Endodermal cell (in vitro differentiated cells): ENCODE results near the gene CNTN4. TPM values are rescaled to one million over a fixed set of nuclear protein-coding genes. Genes with fewer than 3 reads are reported as not detected.

Experiments used
- DNase-seq: peaks from one replicate; pipeline ENCODE4 v3.0.0-alpha.2; 2017
- H3K27ac ChIP-seq: 2 replicates; pipeline ENCODE4 v1.5.1; 2013; ENCODE audit warnings: mild to moderate bottlenecking, low read depth, low read length, moderate library complexity
- H3K27me3 ChIP-seq: 2 replicates; pipeline ENCODE4 v1.6.1; 2013; ENCODE audit warnings: mild to moderate bottlenecking, low read length, moderate library complexity; ENCODE audit not compliant: insufficient read depth, control insufficient read depth, poor library complexity, severe bottlenecking
- H3K36me3 ChIP-seq: 2 replicates; pipeline ENCODE4 v1.7.0; 2013; ENCODE audit warnings: mild to moderate bottlenecking, low read length, moderate library complexity; ENCODE audit not compliant: control insufficient read depth, insufficient read depth
- H3K4me1 ChIP-seq: one replicate; pipeline ENCODE4 v1.7.0; 2013; ENCODE audit warnings: low read length; ENCODE audit not compliant: control insufficient read depth, insufficient read depth
- H3K4me3 ChIP-seq: 2 replicates; pipeline ENCODE4 v1.5.1; 2013; ENCODE audit warnings: mild to moderate bottlenecking, low read length, moderate library complexity
- H3K9ac ChIP-seq: 2 replicates; pipeline ENCODE4 v1.6.1; 2013; ENCODE audit warnings: mild to moderate bottlenecking, low read length, moderate library complexity; ENCODE audit not compliant: poor library complexity, severe bottlenecking; ENCODE audit errors: extremely low read depth
- H3K9me3 ChIP-seq: 2 replicates; pipeline ENCODE4 v1.6.1; 2013; ENCODE audit warnings: mild to moderate bottlenecking, low read length, moderate library complexity; ENCODE audit not compliant: control insufficient read depth
- H3K27ac Mint-ChIP-seq: 2 replicates; pipeline ENCODE4 v1.8.0; 2020; ENCODE audit warnings: mixed read lengths
- H3K27me3 Mint-ChIP-seq: 2 replicates; pipeline ENCODE4 v1.8.0; 2021; ENCODE audit warnings: mild to moderate bottlenecking, mixed read lengths; ENCODE audit not compliant: insufficient read depth
- H3K36me3 Mint-ChIP-seq: 2 replicates; pipeline ENCODE4 v1.8.0; 2020; ENCODE audit warnings: low read depth, mixed read lengths
- H3K4me1 Mint-ChIP-seq: 2 replicates; pipeline ENCODE4 v1.8.0; 2020; ENCODE audit warnings: mixed read lengths
- H3K4me3 Mint-ChIP-seq: 2 replicates; pipeline ENCODE4 v1.8.0; 2020; ENCODE audit warnings: mild to moderate bottlenecking, moderate library complexity, mixed read lengths
- H3K9me3 Mint-ChIP-seq: 2 replicates; pipeline ENCODE4 v1.8.0; 2020; ENCODE audit warnings: mild to moderate bottlenecking, mixed read lengths
- CTCF ChIP-seq: fragments of 200-600 bp; sonication (generic); conservative IDR thresholded peaks from 2 replicates; pipeline ENCODE4 v1.5.0; 2021; ENCODE audit warnings: antibody characterized with exemption, mild to moderate bottlenecking
- WGBS, 2 experiments: methylation state at CpG; one replicate each; pipeline versions ENCODE4 v1.1.5 to v1.1.7; 2013; ENCODE audit warnings: missing lambda C conversion rate in 2 of 2, mixed read lengths in 1 of 2; ENCODE audit not compliant: insufficient coverage in 1 of 2, insufficient read length in 1 of 2; 5-methylcytosine and 5-hydroxymethylcytosine counted together
- total RNA-seq, 2 donors: library from RNA; stranded (reverse); fragmentation: NEBNext Ultra II Directional in 1 of 2; extraction: Animal tissue kit (Norgen Biotek cat#: 25700) in 1 of 2; gene quantifications; 2 replicates in 1 of 2; 3 replicates in 1 of 2; pipeline ENCODE4 v1.2.1, GENCODE V29; 2021

CNTN4 gene
- total RNA-seq, 2 donors from 2014 or later = 10.8 to 11.1 TPM

GRCh38 chr3:2597615-2598014 lies 498.9 kb downstream of the CNTN4 start:
- DNase-seq = no peak
- H3K36me3 Mint-ChIP-seq = no peaks in the 10 kb centered on the region
- TF ChIP-seq CTCF = no peak
- H3K27ac Mint-ChIP-seq = no peak overlapping the region
- H3K9me3 Mint-ChIP-seq = no peaks in the 10 kb centered on the region
- H3K4me1 Mint-ChIP-seq = no peaks in the 10 kb centered on the region
- H3K27me3 Mint-ChIP-seq = no peaks in the 10 kb centered on the region
- no peaks in the 10 kb centered on the region for H3K9me3 ChIP-seq
- H3K27ac ChIP-seq = no peak overlapping the region
- H3K4me3 Mint-ChIP-seq = no peak overlapping the region
- H3K9ac ChIP-seq = no peak overlapping the region
- H3K27me3 ChIP-seq = no peaks in the 10 kb centered on the region
- no peaks in the 10 kb centered on the region for H3K4me1 ChIP-seq
- WGBS, 2 experiments = 80 to 100% methylated on average over 2 to 3 of the region's 3 CpGs
- no peak overlapping the region for H3K4me3 ChIP-seq
- no peaks in the 10 kb centered on the region for H3K36me3 ChIP-seq

- H3K27me3 Mint-ChIP-seq = no peaks in the 10 kb centered on the region
- Histone ChIP-seq H3K4me3 (no peak overlapping the region), H3K27me3 (no peaks in the 10 kb centered on the region), H3K9me3 (no peaks in the 10 kb centered on the region), H3K9ac (no peak overlapping the region), H3K36me3 (no peaks in the 10 kb centered on the region), H3K4me1 (no peaks in the 10 kb centered on the region), H3K27ac (no peak overlapping the region)
- no peak overlapping the region for H3K4me3 Mint-ChIP-seq
- TF ChIP-seq CTCF = no peak
- WGBS, 2 experiments = 83% methylated on average over 1 of the region's 1 CpG; no CpG with 5 or more reads in 1 of the 2 experiments
- H3K36me3 Mint-ChIP-seq = no peaks in the 10 kb centered on the region
- H3K4me1 Mint-ChIP-seq = no peaks in the 10 kb centered on the region
- DNase-seq = no peak
- no peaks in the 10 kb centered on the region for H3K9me3 Mint-ChIP-seq
- no peak overlapping the region for H3K27ac Mint-ChIP-seq
Measured at GRCh38 chr3:2599471-2599870, 500.8 kb downstream of the CNTN4 start.

GRCh38 chr3:2603692-2604289 lies 505.1 kb downstream of the CNTN4 start:
- Histone ChIP-seq H3K4me3 (no peak overlapping the region), H3K9me3 (no peaks in the 10 kb centered on the region), H3K36me3 (no peaks in the 10 kb centered on the region), H3K4me1 (no peaks in the 10 kb centered on the region), H3K9ac (no peak overlapping the region), H3K27me3 (no peaks in the 10 kb centered on the region), H3K27ac (no peak overlapping the region)
- Mint-ChIP-seq H3K4me3 (no peak overlapping the region), H3K36me3 (no peaks in the 10 kb centered on the region), H3K4me1 (no peaks in the 10 kb centered on the region), H3K27ac (no peak overlapping the region), H3K9me3 (no peaks in the 10 kb centered on the region), H3K27me3 (no peaks in the 10 kb centered on the region)
- no peak for DNase-seq
- WGBS, 2 experiments = 90 to 91% methylated on average over 4 to 5 of the region's 5 CpGs
- TF ChIP-seq CTCF = no peak
